Measurements from ENCODE around the gene PRMT1.
A peak's percentile ranks its signal among the peaks of the same experiment; 100 is the strongest.

Gene PRMT1

DNA sequence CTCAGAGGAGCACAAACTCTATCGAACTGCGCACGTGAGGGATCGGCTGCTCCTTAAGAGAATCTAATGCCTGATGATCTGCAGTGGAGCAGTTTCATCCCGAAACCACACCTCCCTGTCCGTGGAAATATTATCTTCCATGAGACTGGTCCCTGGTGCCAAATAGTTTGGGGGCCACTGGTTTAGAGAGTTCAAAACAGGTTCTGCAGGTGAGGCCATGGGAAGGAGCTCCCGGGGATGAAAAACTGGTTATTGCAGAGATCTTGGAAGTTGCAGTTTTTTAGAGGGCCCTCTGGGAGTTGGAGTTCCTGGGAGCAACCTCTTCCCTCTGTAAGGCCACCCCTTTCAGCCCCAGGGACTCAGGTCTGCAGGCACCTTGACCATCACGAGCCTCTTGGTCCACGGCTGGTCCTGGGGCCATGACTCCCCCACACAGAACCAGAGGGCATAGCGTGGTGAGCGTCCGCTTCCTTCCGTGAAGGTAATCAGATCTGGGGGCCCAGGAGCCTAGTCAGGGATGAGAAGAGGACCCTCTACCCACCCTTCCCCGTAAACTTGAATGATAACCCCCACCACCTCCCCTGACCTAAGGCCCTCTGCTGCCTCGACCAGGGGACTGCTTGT is 16.6 kb upstream of the PRMT1 start:
- WGBS, 2 donors (ENCODE audit: extremely low coverage in 2 of 2, insufficient read length in 2 of 2, insufficient replicate concordance in 1 of 2), result no CpG with 5 or more reads among the region's 15 CpGs
- no peak overlapping the region for H2BK15ac ChIP-seq (ENCODE audit: low read length)

DNA sequence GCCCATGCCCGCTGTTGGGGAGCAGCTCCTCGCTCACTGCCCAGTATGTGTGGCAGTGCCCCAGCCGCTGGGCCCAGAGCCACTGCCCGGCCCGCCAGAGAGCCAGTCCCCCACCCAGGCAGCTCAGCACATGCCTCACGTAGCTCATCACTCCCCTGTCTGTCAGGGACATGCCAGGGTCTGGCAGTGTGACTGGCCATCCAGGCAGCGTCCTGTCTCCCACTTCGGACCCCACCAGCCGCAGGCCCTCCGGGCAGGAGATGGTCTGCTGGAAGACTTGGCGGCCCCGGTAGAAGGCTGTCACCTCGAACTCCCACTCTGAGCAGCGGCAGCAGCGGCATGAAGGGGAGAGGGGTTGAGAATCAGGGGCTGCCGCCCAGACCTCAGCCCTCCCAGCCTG is 15.1 kb upstream of the PRMT1 start:
- Histone ChIP-seq H3K27me3 (ENCODE audit: control insufficient read depth in 3 of 3, insufficient read depth in 3 of 3, low read depth in 1 of 3, low read length in 3 of 3) (no peaks in the 10 kb centered on the region), H2BK5ac (ENCODE audit: low read length) (peak overlapping the region; percentile 48), H2AFZ (ENCODE audit: low read length) (no peak overlapping the region), H2BK12ac (ENCODE audit: low read length) (no peak overlapping the region), H3K4me1 (ENCODE audit: control insufficient read depth in 2 of 2, insufficient read depth in 1 of 2, low read depth in 1 of 2, low read length in 2 of 2) (peaks cover 3 to 6% of the 10 kb centered on the region in 2 donors), H3K36me3 (replicated peaks in 1 of 2; ENCODE audit: control insufficient read depth in 2 of 2, insufficient read depth in 2 of 2, low read length in 2 of 2) (peaks cover 49 to 63% of the 10 kb centered on the region in 2 donors), H3K79me1 (ENCODE audit: low read depth, low read length) (peaks cover 5% of the 10 kb centered on the region), H2BK15ac (ENCODE audit: low read length) (no peak overlapping the region), H3K4me3 (ENCODE audit: low read length in 2 of 2) (no peak overlapping the region), H3K14ac (ENCODE audit: low read length) (peak overlapping the region; percentile 47), H3K9ac (ENCODE audit: low read depth, low read length, poor library complexity) (no peak overlapping the region), H2BK120ac (ENCODE audit: low read depth, low read length) (no peak overlapping the region), H4K8ac (ENCODE audit: low read depth, low read length) (no peak overlapping the region), H3K18ac (ENCODE audit: low read length) (peak overlapping the region; percentile 49), H3K27ac (replicated peaks; ENCODE audit: low read length) (no peak overlapping the region), H3K9me3 (replicated peaks in 1 of 2; ENCODE audit: control insufficient read depth in 2 of 2, insufficient read depth in 1 of 2, low read depth in 1 of 2, low read length in 2 of 2) (peaks cover 4 to 5% of the 10 kb centered on the region in 2 donors), H3K23ac (ENCODE audit: low read depth, low read length, poor library complexity) (peak overlapping the region; percentile 66), H3K4ac (ENCODE audit: low read length) (no peak overlapping the region), H2AK5ac (ENCODE audit: low read depth, low read length) (no peak overlapping the region), H3K4me2 (ENCODE audit: insufficient read depth, low read length, poor library complexity, severe bottlenecking) (no peak overlapping the region), H4K91ac (ENCODE audit: low read depth, low read length, poor library complexity) (no peak overlapping the region)
- DNase-seq (ENCODE audit: low spot score), result no peak
- WGBS, 2 donors (ENCODE audit: extremely low coverage in 2 of 2, insufficient read length in 2 of 2, insufficient replicate concordance in 1 of 2), result no CpG with 5 or more reads among the region's 16 CpGs

More for the DNA sequence above, 16.6 kb upstream of the PRMT1 start:
- H3K4me3 ChIP-seq (ENCODE audit: low read length in 2 of 2), result no peak overlapping the region
- no peak overlapping the region for H2BK12ac ChIP-seq (ENCODE audit: low read length)
- H3K14ac ChIP-seq (ENCODE audit: low read length), result no peak overlapping the region
- peaks cover 2% of the 10 kb centered on the region for H3K79me1 ChIP-seq (ENCODE audit: low read depth, low read length)
- H3K36me3 ChIP-seq (replicated peaks in 1 of 2; ENCODE audit: control insufficient read depth in 2 of 2, insufficient read depth in 2 of 2, low read length in 2 of 2), result peaks cover 56 to 79% of the 10 kb centered on the region in 2 donors
- H4K8ac ChIP-seq (ENCODE audit: low read depth, low read length), result no peak overlapping the region
- no peaks in the 10 kb centered on the region for H3K27me3 ChIP-seq (ENCODE audit: control insufficient read depth in 3 of 3, insufficient read depth in 3 of 3, low read depth in 1 of 3, low read length in 3 of 3)
- no peak overlapping the region for H3K23ac ChIP-seq (ENCODE audit: low read depth, low read length, poor library complexity)
- H3K27ac ChIP-seq (replicated peaks; ENCODE audit: low read length), result no peak overlapping the region
- DNase-seq (ENCODE audit: low spot score), result no peak
- no peak overlapping the region for H3K18ac ChIP-seq (ENCODE audit: low read length)
- H2AK5ac ChIP-seq (ENCODE audit: low read depth, low read length), result no peak overlapping the region
- H3K9ac ChIP-seq (ENCODE audit: low read depth, low read length, poor library complexity), result no peak overlapping the region
- no peak overlapping the region for H2AFZ ChIP-seq (ENCODE audit: low read length)
- no peak overlapping the region for H2BK5ac ChIP-seq (ENCODE audit: low read length)
- H3K4me2 ChIP-seq (ENCODE audit: insufficient read depth, low read length, poor library complexity, severe bottlenecking), result no peak overlapping the region
- no peak overlapping the region for H4K91ac ChIP-seq (ENCODE audit: low read depth, low read length, poor library complexity)
- H3K4ac ChIP-seq (ENCODE audit: low read length), result no peak overlapping the region
- no peak overlapping the region for H2BK120ac ChIP-seq (ENCODE audit: low read depth, low read length)
- peaks cover 4 to 5% of the 10 kb centered on the region in 2 donors for H3K9me3 ChIP-seq (replicated peaks in 1 of 2; ENCODE audit: control insufficient read depth in 2 of 2, insufficient read depth in 1 of 2, low read depth in 1 of 2, low read length in 2 of 2)
- no peaks in the 10 kb centered on the region for H3K4me1 ChIP-seq (ENCODE audit: control insufficient read depth in 2 of 2, insufficient read depth in 1 of 2, low read depth in 1 of 2, low read length in 2 of 2)

DNA sequence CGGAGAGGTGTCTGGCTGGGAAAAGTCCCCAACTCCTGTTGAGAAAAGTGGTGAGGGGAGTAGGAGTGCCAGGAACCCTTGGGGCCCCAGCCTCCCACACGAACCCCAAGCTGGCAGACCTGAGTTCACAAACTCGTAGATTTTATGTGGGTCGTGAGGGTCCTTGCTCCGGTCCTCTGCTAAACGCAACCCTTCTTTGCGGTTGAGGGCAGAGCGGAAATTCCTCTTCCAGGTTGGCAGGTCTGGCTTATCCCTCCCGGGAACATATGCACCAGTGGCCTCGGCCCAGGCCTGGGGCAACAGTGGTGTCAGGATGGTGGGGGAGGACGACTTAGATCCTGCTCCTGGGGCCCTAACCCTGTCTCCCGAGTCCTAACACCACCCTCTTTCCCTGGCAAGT is 13.8 kb upstream of the PRMT1 start:
- Histone ChIP-seq H3K27me3 (ENCODE audit: control insufficient read depth in 3 of 3, insufficient read depth in 3 of 3, low read depth in 1 of 3, low read length in 3 of 3) (no peaks in the 10 kb centered on the region), H2BK5ac (ENCODE audit: low read length) (no peak overlapping the region), H3K4me3 (ENCODE audit: low read length in 2 of 2) (no peak overlapping the region), H4K91ac (ENCODE audit: low read depth, low read length, poor library complexity) (no peak overlapping the region), H3K14ac (ENCODE audit: low read length) (no peak overlapping the region), H4K8ac (ENCODE audit: low read depth, low read length) (no peak overlapping the region), H3K9ac (ENCODE audit: low read depth, low read length, poor library complexity) (no peak overlapping the region), H3K18ac (ENCODE audit: low read length) (no peak overlapping the region), H3K23ac (ENCODE audit: low read depth, low read length, poor library complexity) (no peak overlapping the region), H2AK5ac (ENCODE audit: low read depth, low read length) (peak overlapping the region; percentile 25), H3K4ac (ENCODE audit: low read length) (no peak overlapping the region), H2BK120ac (ENCODE audit: low read depth, low read length) (no peak overlapping the region), H3K27ac (replicated peaks; ENCODE audit: low read length) (no peak overlapping the region), H2AFZ (ENCODE audit: low read length) (no peak overlapping the region), H2BK15ac (ENCODE audit: low read length) (no peak overlapping the region), H3K4me1 (ENCODE audit: control insufficient read depth in 2 of 2, insufficient read depth in 1 of 2, low read depth in 1 of 2, low read length in 2 of 2) (peaks cover 3 to 10% of the 10 kb centered on the region in 2 donors), H3K79me1 (ENCODE audit: low read depth, low read length) (peaks cover 8% of the 10 kb centered on the region), H3K36me3 (replicated peaks in 1 of 2; ENCODE audit: control insufficient read depth in 2 of 2, insufficient read depth in 2 of 2, low read length in 2 of 2) (peaks cover 42 to 59% of the 10 kb centered on the region in 2 donors), H3K4me2 (ENCODE audit: insufficient read depth, low read length, poor library complexity, severe bottlenecking) (no peak overlapping the region), H3K9me3 (replicated peaks in 1 of 2; ENCODE audit: control insufficient read depth in 2 of 2, insufficient read depth in 1 of 2, low read depth in 1 of 2, low read length in 2 of 2) (peaks cover 4 to 5% of the 10 kb centered on the region in 2 donors), H2BK12ac (ENCODE audit: low read length) (no peak overlapping the region)
- WGBS, 2 donors (ENCODE audit: extremely low coverage in 2 of 2, insufficient read length in 2 of 2, insufficient replicate concordance in 1 of 2), result no CpG with 5 or more reads among the region's 12 CpGs
- no peak for DNase-seq (ENCODE audit: low spot score)

DNA sequence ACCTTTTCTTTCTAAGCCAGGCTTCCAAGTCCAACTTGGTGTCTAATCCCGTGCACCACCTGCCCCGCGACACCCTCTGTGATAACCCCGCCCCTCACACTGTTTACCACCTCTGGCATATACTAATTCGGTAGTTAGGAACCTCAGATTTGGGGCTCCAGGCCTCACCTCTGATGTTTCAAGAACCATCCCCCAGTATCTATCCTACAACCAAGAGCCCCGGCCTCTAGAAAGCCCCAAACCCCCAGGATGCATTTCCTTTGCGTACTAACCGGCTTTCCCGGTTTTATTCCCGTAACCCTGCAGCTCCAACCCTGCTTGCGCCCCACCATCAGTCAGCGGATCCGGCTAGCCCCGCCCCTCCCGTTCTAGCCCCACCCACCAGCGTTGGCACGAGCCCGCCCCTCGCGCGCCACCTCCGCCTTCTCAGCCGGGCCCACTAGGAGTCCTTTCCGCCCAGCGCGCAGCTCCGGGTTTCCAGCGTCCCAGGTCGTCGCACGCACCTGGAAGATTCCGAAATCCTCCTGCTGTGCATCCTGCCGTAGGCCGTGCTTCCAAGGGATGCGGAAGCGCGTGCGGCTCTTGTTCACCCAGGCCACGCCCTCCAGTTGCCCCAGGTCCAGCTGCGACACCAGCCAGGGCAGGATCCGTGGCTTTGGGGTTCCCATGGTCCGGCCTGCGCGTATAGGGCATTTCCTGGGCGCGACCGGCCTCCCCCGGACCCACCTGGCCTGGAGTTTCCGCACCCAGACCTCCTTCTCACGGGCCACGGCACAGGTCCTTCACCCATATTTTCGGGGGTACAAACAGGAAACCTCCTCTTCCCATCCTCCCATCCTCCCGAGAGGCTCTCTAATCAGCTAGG is 12.7 kb upstream of the PRMT1 start:
- no peak overlapping the region for H2AK5ac ChIP-seq (ENCODE audit: low read depth, low read length)
- H3K18ac ChIP-seq (ENCODE audit: low read length), result peak overlapping the region; percentile 94
- peaks cover 8% of the 10 kb centered on the region for H3K79me1 ChIP-seq (ENCODE audit: low read depth, low read length)
- no peak overlapping the region for H2BK15ac ChIP-seq (ENCODE audit: low read length)
- H3K36me3 ChIP-seq (replicated peaks in 1 of 2; ENCODE audit: control insufficient read depth in 2 of 2, insufficient read depth in 2 of 2, low read length in 2 of 2), result peaks cover 36 to 56% of the 10 kb centered on the region in 2 donors
- H3K27ac ChIP-seq (replicated peaks; ENCODE audit: low read length), result peak overlapping the region; percentile 74
- H3K23ac ChIP-seq (ENCODE audit: low read depth, low read length, poor library complexity), result peak overlapping the region; percentile 83
- H3K4ac ChIP-seq (ENCODE audit: low read length), result no peak overlapping the region
- no peak overlapping the region for H3K14ac ChIP-seq (ENCODE audit: low read length)
- H2BK120ac ChIP-seq (ENCODE audit: low read depth, low read length), result no peak overlapping the region
- H3K4me3 ChIP-seq (ENCODE audit: low read length in 2 of 2), result peak overlapping the region; percentile 73 to 87
- H3K4me2 ChIP-seq (ENCODE audit: insufficient read depth, low read length, poor library complexity, severe bottlenecking), result peak overlapping the region; percentile 95
- peak overlapping the region; percentile 98 for H3K9ac ChIP-seq (ENCODE audit: low read depth, low read length, poor library complexity)
- H3K27me3 ChIP-seq (ENCODE audit: control insufficient read depth in 3 of 3, insufficient read depth in 3 of 3, low read depth in 1 of 3, low read length in 3 of 3), result no peaks in the 10 kb centered on the region
- peaks cover 4 to 5% of the 10 kb centered on the region in 2 donors for H3K9me3 ChIP-seq (replicated peaks in 1 of 2; ENCODE audit: control insufficient read depth in 2 of 2, insufficient read depth in 1 of 2, low read depth in 1 of 2, low read length in 2 of 2)
- H3K4me1 ChIP-seq (ENCODE audit: control insufficient read depth in 2 of 2, insufficient read depth in 1 of 2, low read depth in 1 of 2, low read length in 2 of 2), result peaks cover 3 to 10% of the 10 kb centered on the region in 2 donors
- H4K91ac ChIP-seq (ENCODE audit: low read depth, low read length, poor library complexity), result no peak overlapping the region
- H2BK12ac ChIP-seq (ENCODE audit: low read length), result no peak overlapping the region
- no CpG with 5 or more reads among the region's 53 CpGs for WGBS, 2 donors (ENCODE audit: extremely low coverage in 2 of 2, insufficient read length in 2 of 2, insufficient replicate concordance in 1 of 2)
- DNase-seq (ENCODE audit: low spot score), result peak; percentile 83
- no peak overlapping the region for H4K8ac ChIP-seq (ENCODE audit: low read depth, low read length)
- peak overlapping the region; percentile 85 for H2AFZ ChIP-seq (ENCODE audit: low read length)
- no peak overlapping the region for H2BK5ac ChIP-seq (ENCODE audit: low read length)

All from neuronal stem cell (in vitro differentiated cells).